Hematopoietic multipotent progenitor cell treated with erythropoietin and hydrocortisone succinate and interleukin-3 and kit ligand, for 4 days (in vitro differentiated cells): ENCODE data around the gene LIMK2.
"Not testable (repeated sequence)": the region's sequence is repeated elsewhere in the genome, so short reads cannot be mapped to it uniquely, and the experiment has no call there.

Experiments used
- DNase-seq: peaks from one replicate; pipeline ENCODE4 v3.0.0-alpha.2; 2015

Gene LIMK2

DNA sequence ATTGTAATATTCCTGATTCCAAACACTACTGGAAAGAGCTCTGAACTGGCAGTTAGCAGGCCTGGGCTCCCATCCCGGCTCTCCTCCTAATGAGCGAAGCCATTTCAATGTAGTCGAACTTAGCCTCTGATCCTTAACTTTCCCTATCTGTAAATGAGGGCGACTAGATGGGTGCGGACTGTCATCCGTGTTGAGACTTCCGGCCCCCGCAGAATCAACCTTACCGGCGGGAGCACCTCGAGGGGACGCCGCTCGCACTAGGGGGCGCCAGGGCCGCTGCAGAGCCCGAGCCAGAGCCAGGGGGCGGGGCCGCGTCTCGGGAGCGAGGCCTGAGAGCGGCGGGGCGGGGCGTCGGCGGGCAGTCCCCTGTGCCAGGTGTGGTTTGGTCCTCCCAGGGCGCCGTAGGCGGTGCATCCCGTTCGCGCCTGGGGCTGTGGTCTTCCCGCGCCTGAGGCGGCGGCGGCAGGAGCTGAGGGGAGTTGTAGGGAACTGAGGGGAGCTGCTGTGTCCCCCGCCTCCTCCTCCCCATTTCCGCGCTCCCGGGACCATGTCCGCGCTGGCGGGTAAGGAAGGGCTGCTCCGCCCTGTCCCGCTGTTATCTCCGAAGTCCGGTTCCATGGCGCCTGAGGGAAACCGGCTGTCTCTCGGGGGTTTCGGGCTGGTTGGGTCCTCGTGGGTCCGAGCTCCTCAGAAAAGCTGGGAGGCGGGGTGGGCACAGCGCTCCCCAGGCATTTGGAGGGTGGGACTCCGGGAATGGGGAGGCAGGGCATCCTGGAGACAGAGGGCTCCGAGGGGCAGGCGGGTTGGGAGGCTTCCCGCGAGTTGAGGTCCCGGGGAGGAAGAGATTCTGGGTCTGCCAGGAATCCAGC is at the start of gene LIMK2:
Gene LIMK2 (plus strand): TSS at position 437 of the 869 bp plus-strand sequence. CDS start 111 bp downstream, at position 548.
- peak; percentile 98 for DNase-seq

DNA sequence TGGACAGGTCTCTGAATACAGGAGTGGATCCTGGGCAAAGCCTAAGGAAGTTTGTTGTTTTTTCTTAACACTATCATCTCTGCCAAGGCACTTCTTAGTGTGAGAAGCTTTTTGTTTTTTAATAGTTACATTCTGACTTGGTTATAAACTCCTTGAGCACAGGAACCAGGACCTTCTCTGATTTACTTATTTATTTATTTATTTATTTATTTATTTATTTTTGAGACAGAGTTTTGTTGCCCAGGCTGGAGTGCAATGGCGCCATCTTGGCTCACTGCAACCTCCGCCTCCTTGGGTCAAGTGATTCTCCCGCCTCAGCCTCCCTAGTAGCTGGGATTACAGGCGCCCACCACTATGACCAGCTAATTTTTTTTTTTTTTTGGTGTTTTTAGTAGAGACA is 41.1 kb upstream of the LIMK2 start:
- no peak for DNase-seq

DNA sequence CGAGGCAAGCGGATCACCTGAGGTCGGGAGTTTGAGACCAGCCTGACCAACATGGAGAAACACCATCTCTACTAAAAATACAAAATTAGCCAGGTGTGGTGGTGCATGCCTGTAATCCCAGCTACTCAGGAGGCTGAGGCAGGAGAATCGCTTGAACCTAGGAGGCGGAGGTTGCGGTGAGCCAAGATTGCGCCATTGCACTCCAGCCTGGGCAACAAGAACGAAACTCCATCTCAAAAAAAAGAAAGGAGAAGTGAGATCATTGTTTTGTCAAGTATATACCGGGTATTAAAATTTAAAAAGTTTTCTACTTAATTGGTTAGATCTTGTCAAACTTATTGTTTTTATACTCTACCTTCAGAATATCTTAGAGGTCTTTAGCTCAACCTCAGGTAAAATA is 40.4 kb upstream of the LIMK2 start:
- not testable (repeated sequence) for DNase-seq

DNA sequence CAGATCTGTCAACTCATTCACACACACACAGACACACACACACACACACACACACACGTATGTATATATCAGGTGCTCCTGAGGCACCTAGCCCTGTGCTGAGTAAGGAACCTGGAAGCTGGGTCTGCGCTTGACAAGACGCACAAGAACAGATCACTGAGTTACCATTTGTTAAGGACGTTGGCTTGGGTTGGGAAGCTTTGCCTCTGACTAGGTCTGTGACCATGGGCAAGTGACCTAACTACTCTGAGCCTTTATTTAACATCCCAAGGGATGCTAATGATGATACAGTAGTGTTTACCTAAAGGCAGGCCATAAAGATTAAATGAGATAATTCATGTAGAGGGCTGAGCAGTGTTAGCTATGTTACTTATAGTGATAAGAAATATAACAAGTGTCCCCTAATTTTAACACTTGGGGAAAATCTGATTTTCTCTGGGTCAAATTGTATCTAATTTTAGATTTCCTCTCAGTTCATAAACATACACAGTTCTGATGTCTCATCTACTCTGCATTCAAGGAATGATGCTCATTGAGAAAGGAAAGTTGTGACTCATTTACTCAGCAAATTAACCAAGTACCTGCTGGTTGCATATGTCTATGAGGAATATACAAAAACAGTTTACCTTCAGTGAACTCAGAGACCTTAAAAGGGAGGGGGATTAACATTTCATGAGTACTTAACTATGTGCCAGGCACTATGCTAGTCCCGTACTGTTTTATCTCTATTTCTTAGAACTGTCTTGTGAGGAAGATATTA is 38.5 kb upstream of the LIMK2 start:
- DNase-seq: no peak

DNA sequence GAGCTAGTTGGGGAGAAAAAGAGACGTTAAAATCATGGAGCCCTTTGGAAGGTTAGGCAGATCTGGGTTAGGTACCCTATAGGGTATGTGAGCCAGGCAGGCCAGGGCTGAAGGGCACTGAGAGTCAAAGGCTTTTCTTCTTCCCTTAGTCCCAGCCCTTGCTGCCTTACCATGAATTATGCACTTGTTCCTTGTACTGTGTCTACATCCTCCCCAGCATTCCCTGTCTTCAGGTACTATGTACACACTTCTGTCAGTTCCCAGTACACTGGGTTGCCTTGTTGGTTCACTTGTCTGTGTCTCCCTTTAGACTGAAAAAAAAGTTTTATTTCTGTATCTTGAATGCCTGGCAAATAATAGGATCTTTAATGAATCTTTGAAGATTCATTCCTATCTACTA is 35.2 kb upstream of the LIMK2 start:
- no peak for DNase-seq

DNA sequence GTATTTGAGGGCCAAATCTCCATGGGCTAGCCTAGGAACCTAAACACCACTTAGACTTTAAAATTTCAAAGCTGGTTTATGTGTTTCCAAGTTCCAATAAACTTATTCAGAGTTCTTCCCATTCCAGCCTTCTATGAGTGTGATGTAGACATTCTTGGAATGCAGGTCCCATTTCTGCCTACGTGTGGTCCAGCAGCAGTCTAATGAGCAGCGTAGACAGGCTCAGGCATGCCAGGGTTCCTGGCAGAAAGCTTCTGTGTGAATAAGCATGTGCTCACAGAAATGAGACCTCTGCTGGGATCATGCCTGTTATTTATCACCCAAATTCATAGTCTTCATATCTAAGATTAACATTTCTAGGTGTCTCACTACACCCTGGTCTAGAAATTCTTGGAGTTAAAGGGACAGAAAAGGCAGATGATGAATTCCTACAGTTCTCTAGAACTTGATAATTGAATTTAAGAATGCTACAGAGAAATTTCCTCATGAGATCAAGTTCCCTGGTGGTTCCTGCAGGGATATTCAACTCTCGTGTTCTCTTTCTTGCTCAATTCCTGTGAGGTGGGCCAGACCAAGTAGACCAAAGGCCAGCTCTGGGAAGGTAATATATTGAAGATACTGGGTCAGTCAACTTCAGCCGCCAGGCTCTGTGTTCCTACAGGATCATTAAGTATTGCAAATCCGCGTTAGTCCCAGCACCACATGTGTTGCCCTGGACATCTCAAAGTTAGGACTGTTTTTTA is 34.5 kb upstream of the LIMK2 start:
- no peak for DNase-seq

DNA sequence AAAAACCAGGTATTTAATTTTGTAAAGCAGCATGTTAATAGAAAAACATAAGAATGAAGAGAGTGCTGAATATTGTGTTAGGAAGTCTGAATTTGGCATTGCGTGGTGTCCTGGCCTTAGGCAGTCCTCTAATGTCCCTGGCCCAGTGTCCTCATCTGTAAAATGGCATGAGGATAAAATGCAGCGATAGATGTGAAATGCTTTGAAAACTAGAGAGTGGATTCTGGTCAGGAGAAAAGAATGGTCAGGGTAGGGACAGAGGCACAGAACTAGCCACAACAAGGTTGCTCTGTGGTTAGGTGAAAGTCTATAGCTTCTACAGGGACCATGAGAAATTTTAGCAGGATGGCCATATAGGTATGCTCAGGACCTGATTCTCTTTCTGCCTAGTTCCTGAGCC is 33.2 kb upstream of the LIMK2 start:
- DNase-seq: no peak

DNA sequence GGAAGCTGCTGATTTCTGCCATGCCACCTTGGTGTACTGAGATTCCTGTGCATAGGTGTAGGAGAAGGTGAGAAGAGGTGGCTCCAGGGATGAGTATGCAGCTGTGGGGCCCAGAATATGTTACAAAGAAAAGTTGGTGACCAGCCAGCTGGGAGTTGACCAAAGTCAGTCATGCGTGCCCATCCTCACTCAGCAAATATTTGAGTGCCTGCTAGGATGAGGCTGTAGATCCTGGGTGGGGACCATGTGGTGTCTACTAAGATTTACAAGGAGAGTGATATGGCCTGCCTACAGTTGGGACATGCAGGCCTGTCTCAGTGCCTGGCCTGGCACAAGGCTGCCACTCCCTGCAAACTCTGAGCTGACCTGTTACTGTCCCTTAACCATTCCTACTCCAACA is 32.8 kb upstream of the LIMK2 start:
- no peak for DNase-seq

DNA sequence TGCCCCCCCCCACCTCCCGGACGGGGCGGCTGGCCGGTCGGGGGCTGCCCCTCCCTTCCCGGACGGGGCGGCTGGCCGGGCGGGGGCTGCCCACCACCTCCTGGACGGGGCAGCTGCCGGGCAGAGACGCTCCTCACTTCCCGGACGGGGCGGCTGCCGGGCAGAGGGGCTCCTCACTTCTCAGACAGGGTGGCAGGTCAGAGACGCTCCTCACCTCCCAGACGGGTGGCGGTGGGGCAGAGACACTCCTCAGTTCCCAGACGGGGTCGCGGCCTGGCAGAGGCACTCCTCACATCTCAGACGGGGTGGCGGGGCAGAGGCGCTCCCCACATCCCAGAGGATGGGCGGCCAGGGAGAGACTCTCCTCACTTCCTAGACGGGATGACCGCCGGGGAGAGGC is 28.1 kb upstream of the LIMK2 start:
- DNase-seq: no peak

DNA sequence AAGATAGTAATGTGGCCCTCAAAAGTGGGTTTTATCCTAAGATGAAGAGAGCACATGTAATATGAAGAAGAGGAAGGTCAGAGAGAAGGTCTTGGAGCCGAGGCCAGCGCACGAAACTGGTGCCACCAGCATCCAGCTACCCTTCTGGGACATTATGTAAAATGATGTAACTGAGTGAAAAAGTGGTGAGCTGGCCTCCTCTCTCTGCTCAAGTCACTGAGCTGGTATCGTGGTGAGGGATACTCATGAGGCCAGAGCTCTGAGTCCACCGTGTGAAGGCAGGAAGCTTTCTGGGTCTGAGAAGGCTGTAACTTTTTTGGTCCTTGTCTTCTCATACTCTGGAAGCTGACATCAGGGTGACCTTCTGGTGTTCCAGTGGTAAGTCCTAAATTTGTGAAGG is 27.0 kb upstream of the LIMK2 start:
- no peak for DNase-seq

DNA sequence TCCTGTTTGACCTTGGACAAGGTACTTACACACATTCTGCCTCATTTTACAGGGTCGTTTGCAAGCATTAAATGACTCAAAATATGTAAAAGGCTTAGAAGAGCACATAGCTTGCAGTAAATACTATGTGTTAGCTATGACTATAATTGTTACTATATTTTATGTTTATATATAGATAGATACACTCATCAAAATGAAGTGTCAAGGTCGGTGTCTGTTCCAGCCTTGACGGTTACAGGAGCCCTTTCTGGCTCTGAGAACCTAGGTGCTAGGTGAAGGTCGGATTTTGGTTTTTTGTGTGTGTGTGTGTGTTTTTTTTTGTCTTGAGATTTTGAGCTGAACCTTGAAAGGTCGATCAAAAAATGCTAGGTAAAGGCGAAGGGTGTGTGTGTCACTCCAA is 24.5 kb upstream of the LIMK2 start:
- no peak for DNase-seq

DNA sequence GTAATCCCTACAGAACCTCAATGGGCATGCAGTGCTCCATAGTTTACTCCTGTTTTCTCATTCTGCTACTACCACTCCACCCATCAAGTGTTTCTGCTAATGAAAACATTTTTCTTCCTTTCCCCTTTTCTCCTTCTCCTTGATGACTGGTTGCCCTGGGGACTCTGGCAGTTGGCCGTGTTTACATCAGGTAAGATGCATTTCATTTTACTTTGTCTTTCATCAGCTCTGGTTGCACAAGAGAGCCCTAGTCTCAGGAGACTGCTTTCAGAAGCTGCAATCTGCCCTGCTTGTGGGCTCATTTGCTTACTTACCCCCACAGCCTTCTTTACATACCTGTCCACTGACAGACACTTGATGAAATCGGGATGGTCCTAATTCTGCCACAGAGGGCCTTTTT is 19.6 kb upstream of the LIMK2 start:
- DNase-seq: no peak

DNA sequence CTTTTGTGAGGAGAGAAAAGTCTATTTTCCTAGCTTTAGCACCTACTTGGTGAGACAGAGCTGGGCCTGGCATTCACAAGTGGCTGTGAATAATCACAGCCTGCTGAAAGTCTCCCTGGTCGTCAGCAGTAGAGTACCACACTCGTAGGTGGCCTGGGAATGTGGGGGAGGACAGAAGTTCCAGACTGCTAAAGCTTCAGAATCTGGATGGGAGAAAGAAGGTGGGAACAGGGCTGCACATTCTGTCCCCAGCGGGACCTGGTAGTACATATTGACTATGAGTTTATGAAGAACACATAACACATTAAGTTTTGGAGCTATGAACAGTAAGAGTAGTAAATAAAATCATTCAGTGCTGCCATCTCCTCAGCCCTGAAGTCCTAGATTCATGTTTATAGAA is 19.0 kb upstream of the LIMK2 start:
- DNase-seq: no peak

DNA sequence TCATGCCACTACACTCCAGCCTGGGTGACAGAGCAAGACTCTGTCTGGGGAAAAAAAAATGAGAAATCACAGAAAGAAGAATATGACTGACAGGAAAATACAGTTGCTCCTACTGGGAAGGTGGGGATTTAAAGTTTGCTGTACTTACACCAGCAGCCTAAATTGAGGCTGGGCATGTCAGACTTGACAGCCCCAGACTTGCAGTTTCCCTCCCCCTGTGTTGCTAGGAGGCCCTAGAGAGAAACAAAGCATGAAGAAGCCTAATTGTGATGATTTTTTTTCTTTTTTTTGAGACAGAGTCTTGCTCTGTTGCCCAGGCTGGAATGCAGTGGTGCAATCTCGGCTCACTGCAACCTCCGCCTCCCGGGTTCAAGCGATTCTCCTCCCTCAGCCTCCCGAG is 17.4 kb upstream of the LIMK2 start:
- not testable (repeated sequence) for DNase-seq

DNA sequence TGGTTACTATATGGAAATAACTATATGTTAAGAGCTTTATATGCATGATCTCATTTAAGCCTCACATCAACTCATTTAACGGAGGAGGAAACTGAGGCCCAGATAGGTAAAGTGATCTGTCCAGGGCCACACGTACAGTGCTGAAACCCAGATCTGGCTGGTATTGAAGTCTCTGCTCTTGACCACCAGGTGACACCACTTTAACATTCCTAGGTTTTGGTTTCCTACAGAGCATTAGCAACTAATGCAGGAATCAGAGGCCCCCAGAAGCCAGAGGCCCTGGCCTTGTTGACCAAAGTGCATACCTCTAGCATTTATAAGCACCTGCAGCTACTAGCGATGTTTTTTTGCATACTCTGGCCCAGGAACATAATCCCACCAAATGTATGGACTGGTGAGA is 12.9 kb upstream of the LIMK2 start:
- peak; percentile 19 for DNase-seq

DNA sequence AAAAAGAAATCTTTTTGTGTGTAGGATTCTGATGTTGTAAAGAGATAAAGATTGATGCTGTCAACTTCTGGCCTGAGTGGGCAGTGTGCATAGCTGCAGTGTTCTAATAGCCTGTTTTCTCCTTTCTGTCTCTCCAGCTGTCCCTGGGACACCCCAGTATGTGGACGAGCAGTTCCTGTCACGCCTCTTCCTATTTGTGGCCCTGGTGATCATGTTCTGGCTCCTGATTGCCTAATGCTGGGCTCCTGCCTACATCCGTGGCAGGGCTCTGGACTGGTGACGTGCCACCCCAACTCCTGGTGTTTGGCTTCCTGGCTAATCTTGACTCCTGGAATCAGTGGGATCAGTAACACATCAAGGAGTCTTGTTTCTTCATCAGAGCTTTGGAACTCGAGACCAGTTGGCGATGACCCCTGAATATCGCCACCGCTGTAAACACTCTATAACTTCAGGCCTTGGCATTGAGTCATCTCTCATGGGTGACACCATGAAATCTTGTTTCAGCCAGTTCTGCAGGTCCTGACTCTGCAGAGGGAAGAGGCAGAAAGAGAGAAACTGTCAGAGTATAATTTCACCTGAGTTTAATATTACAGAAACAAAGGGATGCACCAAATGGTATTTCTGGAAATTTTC is 7.6 kb upstream of the LIMK2 start:
- not testable (repeated sequence) for DNase-seq

DNA sequence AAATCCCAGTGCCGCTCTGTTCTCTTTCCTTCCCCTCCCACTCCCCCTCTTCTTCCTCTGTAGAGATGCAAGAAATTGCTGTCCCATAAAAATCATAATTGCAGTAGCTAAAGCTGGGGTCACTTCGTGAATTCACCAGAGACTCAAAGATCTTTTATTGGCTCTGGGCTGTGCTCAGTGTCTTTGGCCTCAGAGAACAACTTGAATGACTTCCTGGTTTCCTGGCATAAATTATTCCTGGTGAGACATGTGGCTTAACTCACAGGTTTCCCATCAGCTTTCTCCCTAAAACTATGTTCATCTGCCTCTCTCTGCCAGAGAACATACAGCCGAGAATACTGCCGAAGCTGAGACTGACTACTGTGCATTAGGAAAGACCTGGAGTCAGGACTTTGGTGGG is 7.0 kb upstream of the LIMK2 start:
- not testable (repeated sequence) for DNase-seq

DNA sequence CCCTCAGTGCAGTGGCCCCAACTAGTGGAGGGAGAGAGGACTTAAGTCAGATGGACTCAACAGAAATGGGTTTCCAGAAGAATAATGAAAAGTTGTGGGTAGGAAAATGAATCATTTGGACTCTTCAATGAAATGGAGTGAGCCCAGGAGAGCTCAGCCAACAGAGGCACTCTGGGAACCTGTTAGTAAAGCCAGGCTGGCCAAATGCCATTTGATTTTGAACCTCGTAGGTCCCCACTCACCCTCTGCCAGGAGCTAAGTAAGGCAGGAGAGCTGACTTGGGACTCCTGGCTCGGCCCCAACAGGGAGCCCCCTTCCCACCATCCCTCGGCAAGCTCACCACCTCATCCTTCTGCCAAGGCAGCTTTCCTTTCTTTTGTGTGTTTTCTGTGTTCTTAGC is 5.6 kb upstream of the LIMK2 start:
- DNase-seq: not testable (repeated sequence)

DNA sequence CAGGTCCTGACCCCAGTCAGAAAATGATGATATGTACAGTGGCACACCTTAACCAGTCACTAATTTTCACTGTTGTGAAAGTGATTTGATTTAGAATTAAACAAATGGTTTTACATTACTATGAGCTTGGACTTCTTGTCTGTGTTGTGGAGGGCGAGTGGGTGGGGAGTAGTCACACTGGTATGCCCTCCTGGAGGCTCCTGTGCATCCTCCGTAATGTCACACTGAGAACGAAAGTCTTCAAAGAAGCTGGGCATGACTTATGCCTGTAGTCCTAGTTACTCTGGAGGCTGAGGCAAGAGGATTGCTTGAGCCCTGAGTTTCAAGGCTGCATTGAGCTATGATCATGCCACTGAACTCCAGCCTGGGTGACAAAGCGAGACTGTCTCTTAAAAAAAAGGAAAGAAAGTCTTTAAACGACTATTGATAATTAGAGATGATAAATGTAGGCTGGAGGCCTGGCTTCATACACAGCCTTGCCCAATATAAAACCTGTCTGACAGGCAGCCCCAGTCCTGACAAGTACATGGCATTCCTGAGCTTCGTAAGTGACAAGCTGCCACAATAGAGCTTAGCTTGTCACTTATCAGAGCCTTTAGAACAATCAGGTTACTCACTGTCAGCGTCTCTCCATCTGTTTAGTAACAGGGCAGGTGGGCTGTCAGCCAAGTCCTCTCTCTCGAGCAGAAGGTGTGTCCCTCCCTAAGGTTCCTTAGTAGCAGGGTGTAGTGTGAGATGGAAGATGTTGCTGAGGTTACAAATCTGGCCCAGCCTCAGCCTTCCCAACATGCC is 5.0 kb upstream of the LIMK2 start:
- DNase-seq: no peak

DNA sequence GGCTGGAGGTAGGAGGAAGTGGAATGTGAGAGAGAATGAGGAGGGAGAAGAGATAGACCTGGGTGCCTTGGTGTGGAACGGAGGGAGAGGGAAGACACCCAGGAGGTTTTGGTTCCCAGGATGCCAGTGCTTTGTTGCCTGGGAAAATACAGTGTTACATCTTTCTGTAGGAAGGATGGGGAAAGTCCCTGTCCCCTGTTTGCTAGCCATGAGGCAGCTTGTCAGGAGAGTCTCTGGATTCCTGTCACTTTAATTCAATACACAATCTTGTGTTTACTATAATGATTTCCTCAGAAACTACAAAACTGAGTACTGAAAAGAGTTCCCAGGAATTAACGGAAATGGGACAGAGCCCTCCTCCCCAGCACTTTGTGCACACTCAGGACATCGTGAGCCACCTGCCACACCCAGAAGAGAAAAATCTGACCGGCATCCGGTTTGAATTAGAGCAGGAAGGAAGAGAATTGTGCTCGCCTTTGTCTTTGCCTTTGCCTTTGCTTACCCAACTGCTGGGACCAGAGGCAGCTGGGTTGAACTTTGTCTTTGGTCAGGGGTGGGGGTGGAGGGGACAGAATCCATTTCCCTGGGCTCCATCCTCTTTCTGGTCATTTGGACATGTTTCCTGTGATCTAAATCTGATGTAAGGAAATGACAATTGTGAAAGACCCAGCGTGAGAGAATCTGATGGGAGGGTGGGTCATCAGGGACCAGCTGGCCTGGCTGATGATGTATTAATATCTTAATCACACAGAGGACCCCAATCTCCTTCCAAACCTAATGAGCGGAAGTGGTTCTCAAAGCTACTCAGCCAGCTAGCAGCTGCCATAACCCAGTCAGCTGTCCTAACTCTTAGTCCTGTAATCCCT is 1.3 kb upstream of the LIMK2 start:
- no peak for DNase-seq

DNA sequence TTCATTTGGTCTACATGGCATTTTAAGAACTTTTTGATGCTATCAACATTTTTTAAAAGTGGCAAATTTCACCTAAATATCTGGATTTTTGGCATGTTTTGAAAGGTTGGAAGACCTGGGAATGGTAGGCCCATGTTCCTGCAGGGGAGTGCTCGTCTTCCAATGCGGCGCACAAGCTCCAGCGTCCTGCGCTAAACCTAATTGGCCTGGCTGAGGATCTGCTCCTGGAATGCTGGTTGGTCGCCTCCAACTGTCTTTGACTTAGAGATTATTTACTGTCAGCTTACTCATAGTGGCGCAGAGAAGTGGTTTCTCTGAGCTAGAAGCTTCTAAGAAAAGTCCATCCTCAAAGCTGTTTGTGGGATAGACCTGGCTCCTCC is 626 bp upstream of the LIMK2 start:
- DNase-seq: no peak
